IPS-NIHi7 (cell line): Measurements from ENCODE around the gene APOLD1.
A peak's percentile ranks its signal among the peaks of the same experiment; 100 is the strongest.
"Not testable (repeated sequence)": the region's sequence is repeated elsewhere in the genome, so short reads cannot be mapped to it uniquely, and the experiment has no call there.

ENCODE experiments used
- DNase-seq: peaks from one replicate; pipeline ENCODE4 v3.0.0; 2012; ENCODE audit warnings: mixed read lengths; ENCODE audit errors: extremely low spot score

APOLD1 gene

GRCh38 chr12:12807970-12808702 is 22.7 kb downstream of the APOLD1 start:
- no peak for DNase-seq

- DNase-seq, result no peak
Observed at GRCh38 chr12:12810553-12811021, 25.1 kb downstream of the APOLD1 start.

DNA sequence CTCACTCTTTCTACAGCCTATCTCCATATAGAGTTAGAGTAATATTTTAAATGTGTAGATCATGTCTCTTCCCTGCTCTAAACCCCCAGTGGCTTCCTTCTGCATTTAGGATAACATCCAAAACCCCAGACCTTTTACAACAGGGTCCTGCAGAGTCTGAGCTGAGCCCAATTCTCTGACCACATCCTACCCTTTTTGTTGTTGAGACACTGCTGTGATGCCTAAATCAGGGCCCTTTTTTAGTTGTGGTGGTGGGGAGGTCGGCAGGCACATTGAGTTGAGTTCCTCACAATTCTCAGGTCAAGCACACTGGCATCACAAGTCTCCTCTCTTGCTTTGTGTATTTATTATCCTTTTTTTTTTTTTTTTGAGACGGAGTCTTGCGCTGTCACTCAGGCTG is 25.9 kb downstream of the APOLD1 start:
- no peak for DNase-seq

- DNase-seq, result no peak
Observed at GRCh38 chr12:12812174-12812573, 26.7 kb downstream of the APOLD1 start.

DNA sequence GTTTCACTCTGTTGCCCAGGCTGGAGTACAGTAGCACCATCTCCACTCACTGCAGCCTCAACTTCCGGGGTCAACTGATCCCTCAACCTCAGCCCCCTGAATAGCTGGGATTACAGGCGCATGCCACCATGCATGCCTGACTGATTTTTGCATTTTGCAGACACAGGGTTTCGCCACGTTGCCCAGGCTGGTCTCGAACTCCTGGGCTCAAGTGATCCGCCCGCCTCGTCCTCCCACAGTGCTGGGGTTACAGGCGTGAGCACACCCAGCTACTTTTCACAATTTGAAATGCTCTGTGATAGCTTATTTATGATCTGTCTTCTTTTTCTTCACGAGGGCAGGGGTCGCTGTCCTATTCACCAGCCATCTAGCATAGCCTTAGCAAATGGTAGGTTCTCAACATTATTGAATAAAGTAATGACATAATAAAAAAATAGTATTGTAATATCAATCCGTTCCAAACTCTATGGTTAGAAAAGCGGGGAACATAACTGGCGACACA is 27.2 kb downstream of the APOLD1 start:
- no peak for DNase-seq

GRCh38 chr12:12813120-12814101 is 28.0 kb downstream of the APOLD1 start, which contains the start of gene DDX47:
DDX47 (plus strand) TSS chr12:12813346; CDS start chr12:12813368, 22 bp downstream.
- peak; percentile 95 for DNase-seq

DNA sequence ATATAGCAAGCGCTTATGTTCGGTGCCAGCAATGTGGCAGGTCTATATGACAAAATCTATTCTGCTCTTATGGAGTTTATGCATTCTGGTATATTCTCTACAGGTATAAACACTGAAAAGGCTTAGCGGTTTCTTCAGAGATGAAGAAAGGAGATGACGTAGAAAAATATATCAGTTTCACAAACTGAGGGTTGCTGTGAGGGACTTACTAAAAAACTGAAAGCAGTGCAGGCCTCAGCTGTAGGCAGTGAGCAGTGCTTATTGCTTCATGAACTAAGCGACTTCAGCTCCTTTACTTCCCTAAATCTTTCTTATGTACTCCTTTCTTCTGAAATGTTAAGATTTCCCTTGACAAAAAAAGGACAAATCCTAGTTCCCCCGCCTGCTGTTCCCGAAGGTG is 32.2 kb downstream of the APOLD1 start:
- DNase-seq, result no peak

- no peak for DNase-seq
Observed at GRCh38 chr12:12818701-12819100, 33.2 kb downstream of the APOLD1 start.

- no peak for DNase-seq
Observed at GRCh38 chr12:12819221-12819620, 33.8 kb downstream of the APOLD1 start.

- DNase-seq, result no peak
Observed at GRCh38 chr12:12819752-12820311, 34.4 kb downstream of the APOLD1 start.

DNA sequence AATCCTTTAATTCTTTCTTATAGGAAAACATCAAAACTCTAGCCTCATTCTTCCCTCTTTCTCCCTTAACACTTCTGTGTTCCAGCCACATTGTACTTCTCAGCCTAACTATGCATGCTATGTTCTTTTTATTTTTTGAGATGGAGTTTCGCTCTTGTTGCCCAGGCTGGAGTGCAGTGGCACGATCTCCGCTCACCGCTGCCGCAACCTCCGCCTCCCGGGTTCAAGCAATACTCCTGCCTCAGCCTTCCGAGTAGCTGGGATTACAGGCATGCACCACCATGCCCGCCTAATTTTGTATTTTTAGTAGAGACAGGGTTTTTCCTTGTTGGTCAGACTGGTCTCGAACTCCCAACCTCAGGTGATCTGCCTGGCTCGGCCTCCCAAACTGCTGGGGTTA is 34.9 kb downstream of the APOLD1 start:
- not testable (repeated sequence) for DNase-seq

DNA sequence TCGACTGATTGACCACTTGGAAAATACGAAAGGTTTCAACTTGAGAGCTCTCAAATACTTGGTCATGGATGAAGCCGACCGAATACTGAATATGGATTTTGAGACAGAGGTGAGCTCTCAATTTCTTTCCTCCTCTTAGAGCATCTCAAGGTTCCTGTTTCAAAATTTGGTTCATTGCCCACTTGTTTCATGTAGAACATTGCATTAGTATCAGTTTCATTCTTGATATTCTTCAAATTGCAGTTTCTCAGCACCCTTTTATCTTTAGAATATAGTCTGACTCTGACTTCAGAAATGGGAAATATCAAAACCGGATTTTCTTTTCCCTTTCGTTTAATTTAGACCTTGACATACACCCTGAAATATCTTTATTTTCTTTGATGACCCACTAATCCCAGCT is 36.5 kb downstream of the APOLD1 start:
- DNase-seq, result no peak

DNA sequence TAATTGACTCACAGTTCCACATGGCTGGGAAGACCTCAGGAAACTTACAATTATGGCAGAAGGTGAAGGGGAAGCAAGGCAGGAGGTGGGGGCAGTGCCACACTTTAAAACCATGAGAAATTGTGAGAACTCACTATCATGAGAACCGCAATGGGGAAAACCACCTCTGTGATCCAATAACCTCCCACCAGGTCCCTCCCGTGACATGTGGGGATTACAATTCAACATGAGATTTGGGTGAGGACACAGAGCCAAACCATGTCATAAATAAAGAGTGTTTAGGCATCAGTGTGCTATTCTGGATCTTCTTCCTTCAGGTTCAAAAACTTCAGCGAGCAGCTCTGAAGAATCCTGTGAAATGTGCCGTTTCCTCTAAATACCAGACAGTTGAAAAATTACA is 37.4 kb downstream of the APOLD1 start:
- no peak for DNase-seq

DNA sequence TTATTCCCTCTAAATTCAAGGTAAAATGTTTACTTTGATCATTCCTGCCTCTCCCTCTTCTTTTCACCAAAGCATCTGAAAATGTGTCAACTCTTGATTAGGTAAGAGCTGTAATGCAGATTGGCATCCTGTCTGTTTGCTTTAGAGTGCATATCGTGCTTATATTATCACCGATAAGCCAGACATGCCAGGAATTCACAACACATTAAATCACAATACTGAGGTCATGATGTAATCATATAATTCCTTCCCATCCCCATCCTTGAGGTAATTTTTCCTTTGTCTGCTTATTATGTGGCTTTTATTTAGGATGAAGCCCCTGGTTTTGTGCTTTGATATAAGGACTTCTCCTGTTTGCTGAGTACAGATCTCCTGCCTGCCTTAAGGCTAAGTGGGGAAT is 37.8 kb downstream of the APOLD1 start:
- DNase-seq, result no peak

DNA sequence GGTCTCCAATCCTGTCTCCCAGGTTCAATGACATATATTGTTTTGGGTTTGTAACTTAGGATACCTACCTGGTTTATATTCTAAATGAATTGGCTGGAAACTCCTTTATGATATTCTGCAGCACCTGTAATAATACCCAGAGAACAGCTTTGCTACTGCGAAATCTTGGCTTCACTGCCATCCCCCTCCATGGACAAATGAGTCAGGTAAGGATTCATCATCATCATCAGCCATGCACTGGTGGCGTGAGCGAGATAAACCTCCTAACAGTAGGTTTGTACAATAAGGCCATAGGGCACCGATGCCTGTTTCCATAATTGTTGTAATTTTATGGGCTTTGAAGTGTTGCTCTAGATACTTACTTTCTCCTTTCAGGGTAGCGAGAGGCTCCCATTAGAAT is 38.4 kb downstream of the APOLD1 start:
- no peak for DNase-seq

DNA sequence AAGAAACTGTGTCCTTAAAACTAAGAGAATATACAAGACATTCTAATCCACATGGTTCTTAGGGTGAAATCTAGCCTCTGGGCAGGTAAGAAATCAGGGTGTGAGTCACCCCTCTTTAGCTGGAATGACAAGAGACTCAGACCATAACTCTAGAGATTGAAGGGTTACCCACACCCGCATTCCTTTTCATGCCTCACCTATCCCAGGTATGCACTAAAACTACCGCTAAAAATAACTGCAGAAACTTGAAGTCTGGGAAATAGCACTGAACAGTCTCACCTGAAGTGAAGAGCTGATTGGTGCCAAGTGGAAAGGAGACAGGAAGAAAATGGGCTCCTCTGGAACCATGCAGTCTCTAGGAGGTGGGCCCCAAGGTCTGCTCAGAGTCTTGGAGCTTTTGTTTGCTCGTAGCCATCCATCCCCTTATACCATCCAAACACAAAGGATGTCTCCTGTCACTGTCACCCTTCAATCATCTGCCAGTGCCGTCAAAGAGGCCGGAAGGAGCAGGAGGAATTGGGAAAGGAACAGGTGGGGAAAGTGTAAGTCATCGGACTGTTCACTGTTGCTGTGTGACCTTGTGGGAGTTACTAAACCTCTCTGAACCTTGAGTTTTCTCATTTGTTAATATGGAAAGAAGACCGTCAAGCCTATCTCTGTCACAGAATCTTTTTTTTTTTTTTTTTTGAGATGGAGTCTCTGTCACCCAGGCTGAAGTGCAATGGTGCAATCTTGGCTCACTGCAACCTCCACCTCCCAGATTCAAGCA is 50.1 kb downstream of the APOLD1 start:
- no peak for DNase-seq

GRCh38 chr12:12836571-12836970 is 51.1 kb downstream of the APOLD1 start:
- DNase-seq, result no peak

GRCh38 chr12:12837025-12837812 is 51.8 kb downstream of the APOLD1 start:
- peak; percentile 75 for DNase-seq

GRCh38 chr12:12837813-12838153 is 52.3 kb downstream of the APOLD1 start:
- no peak for DNase-seq

DNA sequence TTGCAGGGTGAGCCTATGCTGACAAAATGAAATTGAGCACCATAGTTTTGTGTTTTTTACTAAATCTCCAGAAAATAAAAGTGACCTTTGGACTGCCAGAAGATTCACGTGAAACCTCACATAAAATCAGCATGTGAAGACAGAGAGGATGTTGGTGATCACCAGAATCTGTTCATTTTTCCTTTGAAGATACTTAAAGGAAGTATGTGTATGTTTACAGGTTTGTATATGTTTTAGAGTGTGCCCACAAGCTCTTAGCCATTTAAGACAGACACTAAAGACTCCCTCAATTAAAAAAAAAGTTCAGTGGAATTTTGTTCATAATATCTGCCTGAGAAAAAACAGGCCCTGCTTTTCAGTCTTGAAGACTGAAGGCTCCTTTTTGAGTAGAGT is 53.5 kb downstream of the APOLD1 start:
- DNase-seq, result no peak

GRCh38 chr12:12839439-12839838 is 54.0 kb downstream of the APOLD1 start:
- DNase-seq, result not testable (repeated sequence)
